Measurements from ENCODE around the gene TRAPPC12. TPM values are rescaled to one million over a fixed set of nuclear protein-coding genes. Genes with fewer than 3 reads are reported as not detected.

The TRAPPC12 gene
- total RNA-seq, 3 donors from 2014 or later (not counting 1 experiment from before 2014, with no cell fraction given): 65.1 to 92.6 (median 86.7) TPM

DNA sequence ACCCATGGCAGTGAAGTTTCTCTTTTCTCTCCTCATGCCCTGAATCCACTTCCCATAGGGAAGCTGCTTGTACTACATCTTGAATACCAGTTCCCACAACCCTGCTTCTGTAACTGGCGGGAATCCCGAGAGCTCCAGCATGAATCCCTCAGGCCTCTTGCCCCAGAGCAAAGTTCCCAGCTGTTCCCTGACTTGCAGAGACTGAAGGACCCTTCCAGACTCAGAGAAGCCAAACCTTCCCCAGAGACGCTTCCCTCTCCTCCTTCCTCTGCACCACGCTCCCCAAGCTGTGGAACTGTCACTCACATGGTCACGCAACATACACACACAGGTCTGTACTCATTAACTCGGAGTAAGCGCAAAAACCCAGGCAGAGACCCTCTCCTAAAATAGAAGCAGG, 26.4 kb downstream of the TRAPPC12 start:
- peaks cover 21 to 24% of the 10 kb centered on the region in 2 donors for H3K4me1 Mint-ChIP-seq
- H3K4me3 Mint-ChIP-seq: no peak overlapping the region
- peak overlapping the region in 1 of 2 donors; percentile 72 for H3K27ac Mint-ChIP-seq
- TF ChIP-seq, protein P1, sequence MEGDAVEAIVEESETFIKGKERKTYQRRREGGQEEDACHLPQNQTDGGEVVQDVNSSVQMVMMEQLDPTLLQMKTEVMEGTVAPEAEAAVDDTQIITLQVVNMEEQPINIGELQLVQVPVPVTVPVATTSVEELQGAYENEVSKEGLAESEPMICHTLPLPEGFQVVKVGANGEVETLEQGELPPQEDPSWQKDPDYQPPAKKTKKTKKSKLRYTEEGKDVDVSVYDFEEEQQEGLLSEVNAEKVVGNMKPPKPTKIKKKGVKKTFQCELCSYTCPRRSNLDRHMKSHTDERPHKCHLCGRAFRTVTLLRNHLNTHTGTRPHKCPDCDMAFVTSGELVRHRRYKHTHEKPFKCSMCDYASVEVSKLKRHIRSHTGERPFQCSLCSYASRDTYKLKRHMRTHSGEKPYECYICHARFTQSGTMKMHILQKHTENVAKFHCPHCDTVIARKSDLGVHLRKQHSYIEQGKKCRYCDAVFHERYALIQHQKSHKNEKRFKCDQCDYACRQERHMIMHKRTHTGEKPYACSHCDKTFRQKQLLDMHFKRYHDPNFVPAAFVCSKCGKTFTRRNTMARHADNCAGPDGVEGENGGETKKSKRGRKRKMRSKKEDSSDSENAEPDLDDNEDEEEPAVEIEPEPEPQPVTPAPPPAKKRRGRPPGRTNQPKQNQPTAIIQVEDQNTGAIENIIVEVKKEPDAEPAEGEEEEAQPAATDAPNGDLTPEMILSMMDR (IDR thresholded peaks at IDR 0.05): no peak
- H3K27me3 Mint-ChIP-seq (ENCODE audit: low read depth in 2 of 2): no peaks in the 10 kb centered on the region
- H3K9me3 ChIP-seq (ENCODE audit: control insufficient read depth, insufficient read depth, low read length): no peaks in the 10 kb centered on the region
- DNase-seq (no peak), ATAC-seq (no peak)
- H3K4me3 ChIP-seq (ENCODE audit: low read length): no peak overlapping the region
- 98% methylated on average over 5 of the region's 7 CpGs for WGBS (ENCODE audit: insufficient coverage)
- no peaks in the 10 kb centered on the region for H3K36me3 Mint-ChIP-seq
- H3K27ac ChIP-seq (ENCODE audit: low read length): no peak overlapping the region
- no peaks in the 10 kb centered on the region for H3K27me3 ChIP-seq (ENCODE audit: control insufficient read depth, insufficient read depth, low read length)
- no peaks in the 10 kb centered on the region for H3K4me1 ChIP-seq (ENCODE audit: control insufficient read depth, insufficient read depth, low read length)
- H3K36me3 ChIP-seq (ENCODE audit: control insufficient read depth, insufficient read depth, low read length): peaks cover 25% of the 10 kb centered on the region
- intact Hi-C loops (cut with micrococcal nuclease): no loop called here
- no peaks in the 10 kb centered on the region for H3K9me3 Mint-ChIP-seq

GRCh38 chr2:3406501-3406900, 27.0 kb downstream of the TRAPPC12 start:
- no peak overlapping the region for H3K4me3 ChIP-seq (ENCODE audit: low read length)
- no peak overlapping the region for H3K27ac ChIP-seq (ENCODE audit: low read length)
- H3K36me3 ChIP-seq (ENCODE audit: control insufficient read depth, insufficient read depth, low read length): peaks cover 19% of the 10 kb centered on the region
- 100% methylated on average over 2 of the region's 3 CpGs for WGBS (ENCODE audit: insufficient coverage)
- H3K4me1 ChIP-seq (ENCODE audit: control insufficient read depth, insufficient read depth, low read length): no peaks in the 10 kb centered on the region
- no peak for DNase-seq
- peaks cover 19 to 24% of the 10 kb centered on the region in 2 donors for H3K4me1 Mint-ChIP-seq
- no peaks in the 10 kb centered on the region for H3K9me3 ChIP-seq (ENCODE audit: control insufficient read depth, insufficient read depth, low read length)
- no peaks in the 10 kb centered on the region for H3K27me3 Mint-ChIP-seq (ENCODE audit: low read depth in 2 of 2)
- no peak overlapping the region for H3K4me3 Mint-ChIP-seq
- ATAC-seq: no peak
- H3K9me3 Mint-ChIP-seq: no peaks in the 10 kb centered on the region
- TF ChIP-seq, protein P1 (IDR thresholded peaks at IDR 0.05): no peak
- intact Hi-C loops (cut with micrococcal nuclease): no loop called here
- no peaks in the 10 kb centered on the region for H3K27me3 ChIP-seq (ENCODE audit: control insufficient read depth, insufficient read depth, low read length)
- no peak overlapping the region for H3K27ac Mint-ChIP-seq
- H3K36me3 Mint-ChIP-seq: no peaks in the 10 kb centered on the region

DNA sequence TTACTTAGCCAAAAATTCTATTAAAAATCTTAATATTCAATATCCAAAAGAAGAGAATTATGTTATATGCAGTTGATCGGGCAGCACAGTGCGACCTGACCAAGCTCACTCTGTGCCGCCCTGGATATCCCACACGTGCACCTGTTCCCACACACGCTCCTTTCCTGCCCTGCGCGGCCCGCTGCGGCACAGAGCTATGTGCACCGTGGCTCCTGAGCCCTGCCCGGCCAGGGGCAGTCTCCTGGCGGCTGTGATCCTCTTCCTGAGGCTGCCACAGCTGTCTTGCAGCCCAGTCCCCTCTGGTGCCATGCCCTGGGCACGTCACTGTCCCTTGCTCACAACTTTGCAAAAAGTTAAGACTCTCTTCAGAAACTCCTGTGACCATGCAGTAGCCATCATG, 29.3 kb downstream of the TRAPPC12 start:
- Histone ChIP-seq H3K4me1 (ENCODE audit: control insufficient read depth, insufficient read depth, low read length) (no peaks in the 10 kb centered on the region), H3K9me3 (ENCODE audit: control insufficient read depth, insufficient read depth, low read length) (no peaks in the 10 kb centered on the region), H3K27ac (ENCODE audit: low read length) (no peak overlapping the region), H3K27me3 (ENCODE audit: control insufficient read depth, insufficient read depth, low read length) (no peaks in the 10 kb centered on the region), H3K4me3 (ENCODE audit: low read length) (no peak overlapping the region), H3K36me3 (ENCODE audit: control insufficient read depth, insufficient read depth, low read length) (peaks cover 10% of the 10 kb centered on the region)
- ATAC-seq: no peak
- WGBS (ENCODE audit: insufficient coverage): 97% methylated on average over 13 of the region's 13 CpGs
- Mint-ChIP-seq H3K4me3 (no peak overlapping the region), H3K9me3 (no peaks in the 10 kb centered on the region), H3K4me1 (peaks cover 24 to 34% of the 10 kb centered on the region in 2 donors), H3K27me3 (ENCODE audit: low read depth in 2 of 2) (no peaks in the 10 kb centered on the region), H3K27ac (no peak overlapping the region), H3K36me3 (no peaks in the 10 kb centered on the region)
- DNase-seq: no peak
- TF ChIP-seq, protein P1 (IDR thresholded peaks at IDR 0.05): no peak
- intact Hi-C loops (cut with micrococcal nuclease): no loop called here

- Histone ChIP-seq H3K4me3 (ENCODE audit: low read length) (no peak overlapping the region), H3K9me3 (ENCODE audit: control insufficient read depth, insufficient read depth, low read length) (no peaks in the 10 kb centered on the region), H3K36me3 (ENCODE audit: control insufficient read depth, insufficient read depth, low read length) (peaks cover 6% of the 10 kb centered on the region), H3K4me1 (ENCODE audit: control insufficient read depth, insufficient read depth, low read length) (no peaks in the 10 kb centered on the region), H3K27me3 (ENCODE audit: control insufficient read depth, insufficient read depth, low read length) (no peaks in the 10 kb centered on the region), H3K27ac (ENCODE audit: low read length) (no peak overlapping the region)
- H3K36me3 Mint-ChIP-seq: no peaks in the 10 kb centered on the region
- H3K27ac Mint-ChIP-seq: no peak overlapping the region
- H3K4me1 Mint-ChIP-seq: peaks cover 17 to 27% of the 10 kb centered on the region in 2 donors
- no peaks in the 10 kb centered on the region for H3K27me3 Mint-ChIP-seq (ENCODE audit: low read depth in 2 of 2)
- DNase-seq (no peak), ATAC-seq (no peak)
- H3K9me3 Mint-ChIP-seq: no peaks in the 10 kb centered on the region
- 80% methylated on average over 10 of the region's 12 CpGs for WGBS (ENCODE audit: insufficient coverage)
- H3K4me3 Mint-ChIP-seq: no peak overlapping the region
- TF ChIP-seq, protein P1 (IDR thresholded peaks at IDR 0.05): no peak
- intact Hi-C loops (cut with micrococcal nuclease): no loop called here
Observed at GRCh38 chr2:3409627-3410170, 30.2 kb downstream of the TRAPPC12 start.

Data from natural killer cell (primary cell).